Left lung (tissue), 10 donors: ENCODE data around the gene ALG5. TPM values are rescaled to one million over a fixed set of nuclear protein-coding genes. Genes with fewer than 3 reads are reported as not detected.

Experiments used
- ATAC-seq: fragments of 200-7000 bp; cut with Tn5 transposase; one replicate; pipeline ENCODE4 v1.9.1; 2020; ENCODE audit warnings: moderate library complexity
- DNase-seq, 4 donors: peaks; one replicate each; pipeline ENCODE4 v3.0.0-alpha.2; 2013 to 2020
- H3K27ac ChIP-seq, 2 donors: fragments of 200-600 bp; sonication (generic) in 1 of 2; one replicate each; pipeline versions ENCODE4 v1.5.0 to v1.8.0; 2020 to 2021
- H3K27me3 ChIP-seq, 2 donors: fragments of 200-600 bp; sonication (generic) in 1 of 2; one replicate each; pipeline versions ENCODE4 v1.5.0 to v1.8.0; 2020 to 2021
- H3K36me3 ChIP-seq, 2 donors: fragments of 200-600 bp; sonication (generic) in 1 of 2; one replicate each; pipeline versions ENCODE4 v1.5.0 to v1.8.0; 2020 to 2021
- H3K4me1 ChIP-seq, 2 donors: fragments of 200-600 bp; one replicate each; pipeline ENCODE4 v1.8.0; 2021
- H3K4me3 ChIP-seq, 2 donors: fragments of 200-600 bp; sonication (generic) in 1 of 2; one replicate each; pipeline versions ENCODE4 v1.5.0 to v1.8.0; 2020 to 2021; ENCODE audit warnings: mild to moderate bottlenecking in 1 of 2
- H3K9me3 ChIP-seq, 2 donors: fragments of 200-600 bp; sonication (generic) in 1 of 2; one replicate each; pipeline versions ENCODE4 v1.5.0 to v1.8.0; 2020 to 2021
- intact Hi-C, 2 donors: fragments of 100-400 bp; cut with DNase I; formaldehyde crosslinking; loops; one replicate each; pipeline versions ENCODE4 v1.11.2 to v1.14.2; 2022
- polyA plus RNA-seq, 6 donors: library from polyadenylated mRNA; unstranded; fragments of 120-200 nt; gene quantifications; one replicate each; pipeline ENCODE4 v1.2.1, GENCODE V29; 2013; ENCODE audit not compliant: insufficient read length in 6 of 6
- total RNA-seq, 2 donors: library from RNA; stranded (reverse); fragmentation: NEBNext Ultra II Directional; extraction: Animal tissue kit (Norgen Biotek cat#: 25700); gene quantifications; one replicate each; pipeline ENCODE4 v1.2.1, GENCODE V29; 2021
- TF ChIP-seq, protein P1 (sequence below), 2 donors: fragments of 200-600 bp; sonication (generic) in 1 of 2; IDR thresholded peaks; one replicate each; pipeline versions ENCODE4 v1.5.0 to v1.8.0; 2021; ENCODE audit warnings: antibody characterized with exemption in 2 of 2
- donor health status: DM: no; HTN: yes; CAD: no.
- donor health status: DM: no; HTN: no; CAD: no.

The ALG5 gene
- total and polyA plus RNA-seq, 8 donors: 36.2 to 45.4 (median 40.9) TPM

- TF ChIP-seq, protein P1, sequence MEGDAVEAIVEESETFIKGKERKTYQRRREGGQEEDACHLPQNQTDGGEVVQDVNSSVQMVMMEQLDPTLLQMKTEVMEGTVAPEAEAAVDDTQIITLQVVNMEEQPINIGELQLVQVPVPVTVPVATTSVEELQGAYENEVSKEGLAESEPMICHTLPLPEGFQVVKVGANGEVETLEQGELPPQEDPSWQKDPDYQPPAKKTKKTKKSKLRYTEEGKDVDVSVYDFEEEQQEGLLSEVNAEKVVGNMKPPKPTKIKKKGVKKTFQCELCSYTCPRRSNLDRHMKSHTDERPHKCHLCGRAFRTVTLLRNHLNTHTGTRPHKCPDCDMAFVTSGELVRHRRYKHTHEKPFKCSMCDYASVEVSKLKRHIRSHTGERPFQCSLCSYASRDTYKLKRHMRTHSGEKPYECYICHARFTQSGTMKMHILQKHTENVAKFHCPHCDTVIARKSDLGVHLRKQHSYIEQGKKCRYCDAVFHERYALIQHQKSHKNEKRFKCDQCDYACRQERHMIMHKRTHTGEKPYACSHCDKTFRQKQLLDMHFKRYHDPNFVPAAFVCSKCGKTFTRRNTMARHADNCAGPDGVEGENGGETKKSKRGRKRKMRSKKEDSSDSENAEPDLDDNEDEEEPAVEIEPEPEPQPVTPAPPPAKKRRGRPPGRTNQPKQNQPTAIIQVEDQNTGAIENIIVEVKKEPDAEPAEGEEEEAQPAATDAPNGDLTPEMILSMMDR (IDR thresholded peaks at IDR 0.05): no peak
- ATAC-seq: no peak
- Histone ChIP-seq H3K4me3 (no peak overlapping the region), H3K36me3 (peaks cover 0 to 51% of the 10 kb centered on the region in 2 donors), H3K27ac (no peak overlapping the region), H3K27me3 (no peaks in the 10 kb centered on the region), H3K4me1 (no peaks in the 10 kb centered on the region), H3K9me3 (peaks cover 0 to 8% of the 10 kb centered on the region in 2 donors)
- intact Hi-C loops: no loop called here
- no peak for DNase-seq
Observed at GRCh38 chr13:36975172-36975571, 24.0 kb downstream of the ALG5 start.

GRCh38 chr13:36973621-36974295, 25.4 kb downstream of the ALG5 start:
- TF ChIP-seq, protein P1 (IDR thresholded peaks at IDR 0.05): no peak
- H3K4me1 ChIP-seq: no peaks in the 10 kb centered on the region
- H3K36me3 ChIP-seq: peaks cover 0 to 63% of the 10 kb centered on the region in 2 donors
- H3K9me3 ChIP-seq: peaks cover 0 to 8% of the 10 kb centered on the region in 2 donors
- H3K27ac ChIP-seq: no peak overlapping the region
- no peaks in the 10 kb centered on the region for H3K27me3 ChIP-seq
- ATAC-seq (no peak), DNase-seq (no peak)
- intact Hi-C loops: no loop called here
- no peak overlapping the region for H3K4me3 ChIP-seq

- no peak overlapping the region for H3K27ac ChIP-seq
- no peaks in the 10 kb centered on the region for H3K27me3 ChIP-seq
- no peaks in the 10 kb centered on the region for H3K4me1 ChIP-seq
- no peak overlapping the region for H3K4me3 ChIP-seq
- intact Hi-C loops: no loop called here
- DNase-seq: no peak
- peaks cover 0 to 64% of the 10 kb centered on the region in 2 donors for H3K36me3 ChIP-seq
- H3K9me3 ChIP-seq: peaks cover 0 to 8% of the 10 kb centered on the region in 2 donors
- TF ChIP-seq, protein P1 (IDR thresholded peaks at IDR 0.05): no peak
- no peak for ATAC-seq
Observed at GRCh38 chr13:36973009-36973408, 26.1 kb downstream of the ALG5 start.

DNA sequence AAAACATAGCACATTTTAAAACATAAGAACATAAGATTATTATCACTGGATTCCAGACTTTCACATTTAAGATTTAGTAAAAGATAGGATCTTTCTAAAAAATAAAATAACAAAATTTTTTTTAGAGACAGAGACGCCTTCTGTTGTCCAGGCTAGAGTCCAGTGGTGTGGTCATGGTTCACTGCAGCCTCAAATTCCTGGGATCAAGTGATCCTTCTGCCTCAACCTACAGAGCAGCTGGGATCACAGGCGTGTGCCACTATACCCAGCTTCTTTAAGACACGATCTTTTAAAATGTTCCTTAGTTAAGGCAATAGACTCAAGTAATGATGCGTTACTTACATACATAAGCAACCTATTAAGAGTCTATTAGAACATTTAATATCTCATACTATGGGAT, 32.7 kb downstream of the ALG5 start:
- Histone ChIP-seq H3K27me3 (no peaks in the 10 kb centered on the region), H3K27ac (no peak overlapping the region), H3K36me3 (peaks cover 0 to 76% of the 10 kb centered on the region in 2 donors), H3K4me3 (no peak overlapping the region), H3K4me1 (no peaks in the 10 kb centered on the region), H3K9me3 (no peaks in the 10 kb centered on the region)
- intact Hi-C loops: no loop called here
- no peak for ATAC-seq
- TF ChIP-seq, protein P1 (IDR thresholded peaks at IDR 0.05): no peak
- DNase-seq: no peak

GRCh38 chr13:36965767-36966166, 33.4 kb downstream of the ALG5 start:
- TF ChIP-seq, protein P1 (IDR thresholded peaks at IDR 0.05): no peak
- H3K36me3 ChIP-seq: peaks cover 0 to 76% of the 10 kb centered on the region in 2 donors
- H3K27me3 ChIP-seq: no peaks in the 10 kb centered on the region
- no peak for DNase-seq
- H3K4me1 ChIP-seq: no peaks in the 10 kb centered on the region
- H3K4me3 ChIP-seq: no peak overlapping the region
- H3K9me3 ChIP-seq: no peaks in the 10 kb centered on the region
- no peak overlapping the region for H3K27ac ChIP-seq
- peak; percentile 43 for ATAC-seq
- intact Hi-C loops: no loop called here
